Activated T-helper 1 cell treated with anti-CD3 and anti-CD28 coated beads, Interleukin-12 subunit alpha, Interleukin-12 subunit beta, Interleukin-2, Interleukin-4 antibody, amounts not matched to agents 30 ng/mL and 10 ng/mL and 1 ng/mL, durations not matched to agents 14 hours and 24 hours and 36 hours (primary cell): ENCODE results near the gene STIP1. TPM values are rescaled to one million over a fixed set of nuclear protein-coding genes. Genes with fewer than 3 reads are reported as not detected.
A peak's percentile ranks its signal among the peaks of the same experiment; 100 is the strongest.

Source experiments
- DNase-seq: peaks from one replicate; pipeline ENCODE4 v3.0.0; 2021; ENCODE audit warnings: low spot score
- H3K27ac Mint-ChIP-seq: one replicate; pipeline ENCODE4 v1.8.0; 2021; ENCODE audit warnings: mild to moderate bottlenecking, mixed read lengths
- H3K27me3 Mint-ChIP-seq: one replicate; pipeline ENCODE4 v1.8.0; 2022; ENCODE audit warnings: mild to moderate bottlenecking, moderate library complexity, mixed read lengths; ENCODE audit not compliant: insufficient read depth
- H3K36me3 Mint-ChIP-seq: one replicate; pipeline ENCODE4 v1.8.0; 2021; ENCODE audit warnings: low read depth, mixed read lengths
- H3K4me1 Mint-ChIP-seq: one replicate; pipeline ENCODE4 v1.8.0; 2021; ENCODE audit warnings: low read depth, mixed read lengths
- H3K4me3 Mint-ChIP-seq: one replicate; pipeline ENCODE4 v1.8.0; 2021; ENCODE audit warnings: mild to moderate bottlenecking, moderate library complexity, mixed read lengths
- H3K9me3 Mint-ChIP-seq: one replicate; pipeline ENCODE4 v1.8.0; 2021; ENCODE audit warnings: mixed read lengths
- intact Hi-C: fragments of 100-400 bp; cut with micrococcal nuclease; formaldehyde crosslinking; loops from one replicate; pipeline ENCODE4 v1.15.1; 2024
- total RNA-seq: library from RNA; stranded (reverse); gene quantifications from 2 replicates; pipeline ENCODE4 v1.2.3, GENCODE V29; 2022

Gene STIP1
- total RNA-seq, 1 donor from 2014 or later, result 493 TPM

GRCh38 chr11:64249038-64249437, 63.1 kb downstream of the STIP1 start:
- Mint-ChIP-seq H3K27me3 (peaks cover 1% of the 10 kb centered on the region), H3K4me1 (peaks cover 12% of the 10 kb centered on the region), H3K36me3 (no peaks in the 10 kb centered on the region), H3K27ac (no peak overlapping the region), H3K9me3 (no peaks in the 10 kb centered on the region), H3K4me3 (no peak overlapping the region)
- no peak for DNase-seq
- intact Hi-C loops, result no loop called here

- intact Hi-C loops, result loop anchor here (5.0 kb wide), 1 partner anchor 108 kb away; the partner anchor contains the start of gene RPS6KA4
- Mint-ChIP-seq H3K27me3 (peaks cover 1% of the 10 kb centered on the region), H3K9me3 (no peaks in the 10 kb centered on the region), H3K36me3 (no peaks in the 10 kb centered on the region), H3K4me1 (peaks cover 12% of the 10 kb centered on the region), H3K4me3 (peak overlapping the region; percentile 59), H3K27ac (no peak overlapping the region)
- no peak for DNase-seq
Observed at GRCh38 chr11:64249563-64250414, 63.8 kb downstream of the STIP1 start.

GRCh38 chr11:64250415-64251015, 64.5 kb downstream of the STIP1 start:
- Mint-ChIP-seq H3K36me3 (no peaks in the 10 kb centered on the region), H3K27ac (no peak overlapping the region), H3K9me3 (no peaks in the 10 kb centered on the region), H3K27me3 (peaks cover 1% of the 10 kb centered on the region), H3K4me3 (peak overlapping the region; percentile 81), H3K4me1 (peaks cover 12% of the 10 kb centered on the region)
- intact Hi-C loops, result loop anchor here (1.0 to 5.0 kb wide), 5 partner anchors 9 to 107 kb away; partner anchors contain the start of genes ESRRA, FKBP2, NUDT22 and RPS6KA4
- no peak for DNase-seq

- H3K9me3 Mint-ChIP-seq, result no peaks in the 10 kb centered on the region
- H3K4me3 Mint-ChIP-seq, result peak within 1 kb of the TSS; percentile 87
- H3K36me3 Mint-ChIP-seq, result no peaks in the 10 kb centered on the region
- intact Hi-C loops, result loop anchor here (1.0 to 5.0 kb wide), 5 partner anchors 10 to 106 kb away; partner anchors contain the start of genes ESRRA, FKBP2, NUDT22 and RPS6KA4
- DNase-seq, result peak; percentile 62
- H3K27me3 Mint-ChIP-seq, result peaks cover 1% of the 10 kb centered on the region
- peaks cover 12% of the 10 kb centered on the region for H3K4me1 Mint-ChIP-seq
- H3K27ac Mint-ChIP-seq, result peak within 1 kb of the TSS; percentile 66
Observed at GRCh38 chr11:64251016-64251752, 65.2 kb downstream of the STIP1 start, which contains the start of gene PLCB3. Gene PLCB3 (plus strand): TSS chr11:64251530. CDS start chr11:64251650, 120 bp downstream.

- intact Hi-C loops, result loop anchor here (1.0 to 5.0 kb wide), 5 partner anchors 10 to 106 kb away; partner anchors contain the start of genes ESRRA, FKBP2, NUDT22 and RPS6KA4
- Mint-ChIP-seq H3K4me1 (peaks cover 12% of the 10 kb centered on the region), H3K27me3 (peaks cover 1% of the 10 kb centered on the region), H3K4me3 (peak overlapping the region; percentile 87), H3K36me3 (no peaks in the 10 kb centered on the region), H3K9me3 (no peaks in the 10 kb centered on the region), H3K27ac (peak overlapping the region; percentile 66)
- DNase-seq, result no peak
Observed at GRCh38 chr11:64251753-64252002, 65.7 kb downstream of the STIP1 start.

- H3K27me3 Mint-ChIP-seq, result peaks cover 1% of the 10 kb centered on the region
Observed at GRCh38 chr11:64252003-64252872, 66.3 kb downstream of the STIP1 start.

GRCh38 chr11:64253043-64253442, 67.1 kb downstream of the STIP1 start:
- intact Hi-C loops, result loop anchor here (5.0 kb wide), 1 partner anchor 104 kb away; the partner anchor contains the start of gene RPS6KA4
- peak overlapping the region; percentile 26 for H3K4me3 Mint-ChIP-seq
- no peaks in the 10 kb centered on the region for H3K9me3 Mint-ChIP-seq
- peaks cover 7% of the 10 kb centered on the region for H3K4me1 Mint-ChIP-seq
- DNase-seq, result no peak
- no peak overlapping the region for H3K27ac Mint-ChIP-seq
- no peaks in the 10 kb centered on the region for H3K27me3 Mint-ChIP-seq
- H3K36me3 Mint-ChIP-seq, result no peaks in the 10 kb centered on the region

More at GRCh38 chr11:64252003-64252872, 66.3 kb downstream of the STIP1 start:
- Mint-ChIP-seq H3K4me1 (peaks cover 12% of the 10 kb centered on the region), H3K4me3 (peak overlapping the region; percentile 87), H3K36me3 (no peaks in the 10 kb centered on the region), H3K27ac (peak overlapping the region; percentile 66), H3K9me3 (no peaks in the 10 kb centered on the region)
- DNase-seq, result no peak
- intact Hi-C loops, result loop anchor here (5.0 kb wide), 1 partner anchor 105 kb away; the partner anchor contains the start of gene RPS6KA4

- Mint-ChIP-seq H3K4me1 (peaks cover 5% of the 10 kb centered on the region), H3K4me3 (peak overlapping the region; percentile 26), H3K36me3 (no peaks in the 10 kb centered on the region), H3K9me3 (no peaks in the 10 kb centered on the region), H3K27ac (no peak overlapping the region), H3K27me3 (no peaks in the 10 kb centered on the region)
- intact Hi-C loops, result loop anchor here (5.0 kb wide), 1 partner anchor 104 kb away; the partner anchor contains the start of gene RPS6KA4
- DNase-seq, result no peak
Observed at GRCh38 chr11:64253481-64253880, 67.5 kb downstream of the STIP1 start.

Other genes with a start within 250 kb of the STIP1 start
- gene NAA40, start 247.2 kb upstream of the STIP1 start, total RNA-seq, result 25.3 and 31.6 TPM in 2 replicates
- 289 and 291 TPM in 2 replicates for gene COX8A, start 211.6 kb upstream of the STIP1 start, total RNA-seq
- 104 and 114 TPM in 2 replicates for gene OTUB1, start 199.7 kb upstream of the STIP1 start, total RNA-seq
- not detected in 2 replicates for gene FLRT1, start 150.2 kb upstream of the STIP1 start, total RNA-seq
- gene MACROD1, start 20.1 kb upstream of the STIP1 start, total RNA-seq, result 17.4 and 20.2 TPM in 2 replicates
- 201 and 211 TPM in 2 replicates for gene FERMT3, start 20.6 kb downstream of the STIP1 start, total RNA-seq
- 30.3 and 35.5 TPM in 2 replicates for gene TRPT1, start 40.0 kb downstream of the STIP1 start, total RNA-seq
- gene NUDT22, start 40.1 kb downstream of the STIP1 start, total RNA-seq, result 74.9 and 79.4 TPM in 2 replicates
- gene DNAJC4, start 44.4 kb downstream of the STIP1 start, total RNA-seq, result 18.4 and 19.8 TPM in 2 replicates
- gene VEGFB, start 48.4 kb downstream of the STIP1 start, total RNA-seq, result 55.5 and 60.2 TPM in 2 replicates
- gene FKBP2, start 54.9 kb downstream of the STIP1 start, total RNA-seq, result 32.6 and 34.3 TPM in 2 replicates
- gene PPP1R14B, start 60.8 kb downstream of the STIP1 start, total RNA-seq, result 238 and 248 TPM in 2 replicates
- 13.4 and 14.2 TPM in 2 replicates for gene PLCB3, start 65.4 kb downstream of the STIP1 start, total RNA-seq
- gene BAD, start 98.5 kb downstream of the STIP1 start, total RNA-seq, result 30.1 and 38.0 TPM in 2 replicates
- gene GPR137, start 99.7 kb downstream of the STIP1 start, total RNA-seq, result 35.3 and 41.8 TPM in 2 replicates
- 0.16 and 0.29 TPM in 2 replicates for gene KCNK4, start 105.1 kb downstream of the STIP1 start, total RNA-seq
- gene CATSPERZ, start 114.2 kb downstream of the STIP1 start, total RNA-seq, result 0.47 TPM in 1 of 2 replicates, not detected in the other
- 64.4 and 67.3 TPM in 2 replicates for gene ESRRA, start 119.4 kb downstream of the STIP1 start, total RNA-seq
- 307 and 312 TPM in 2 replicates for gene TRMT112, start 131.4 kb downstream of the STIP1 start, total RNA-seq
- 89.0 and 100 TPM in 2 replicates for gene PRDX5, start 131.9 kb downstream of the STIP1 start, total RNA-seq
- gene CCDC88B, start 154.0 kb downstream of the STIP1 start, total RNA-seq, result 133 and 137 TPM in 2 replicates
- gene RPS6KA4, start 173.0 kb downstream of the STIP1 start, total RNA-seq, result 38.3 and 46.0 TPM in 2 replicates